Immature natural killer cell (primary cell): Measurements from ENCODE around the gene FBXO21. TPM values are rescaled to one million over a fixed set of nuclear protein-coding genes. Genes with fewer than 3 reads are reported as not detected.
A peak's percentile ranks its signal among the peaks of the same experiment; 100 is the strongest.
"Not testable (repeated sequence)": the region's sequence is repeated elsewhere in the genome, so short reads cannot be mapped to it uniquely, and the experiment has no call there.

Source experiments
- DNase-seq, 3 donors: peaks; one replicate each; pipeline ENCODE4 v3.0.0; 2022; ENCODE audit warnings: mixed read lengths in 1 of 3
- H3K27ac Mint-ChIP-seq, 6 donors: one replicate each; pipeline ENCODE4 v1.8.0; 2020; ENCODE audit warnings: mixed read lengths in 6 of 6, mild to moderate bottlenecking in 5 of 6, inconsistent platforms in 4 of 6, moderate library complexity in 3 of 6
- H3K27me3 Mint-ChIP-seq, 3 donors: one replicate each; pipeline ENCODE4 v1.8.0; 2020 to 2021; ENCODE audit warnings: low read depth in 3 of 3, mild to moderate bottlenecking in 3 of 3, mixed read lengths in 3 of 3, moderate library complexity in 3 of 3, inconsistent platforms in 1 of 3
- H3K36me3 Mint-ChIP-seq, 3 donors: one replicate each; pipeline ENCODE4 v1.8.0; 2020; ENCODE audit warnings: mixed read lengths in 3 of 3, inconsistent platforms in 2 of 3, mild to moderate bottlenecking in 2 of 3
- H3K4me1 Mint-ChIP-seq, 2 donors: one replicate each; pipeline ENCODE4 v1.8.0; 2020; ENCODE audit warnings: inconsistent platforms in 2 of 2, mild to moderate bottlenecking in 2 of 2, mixed read lengths in 2 of 2, moderate library complexity in 1 of 2
- H3K4me3 Mint-ChIP-seq, 5 donors: one replicate each; pipeline ENCODE4 v1.8.0; 2020; ENCODE audit warnings: mild to moderate bottlenecking in 5 of 5, mixed read lengths in 5 of 5, inconsistent platforms in 3 of 5, moderate library complexity in 3 of 5
- H3K9me3 Mint-ChIP-seq, 6 donors: one replicate each; pipeline ENCODE4 v1.8.0; 2020; ENCODE audit warnings: mild to moderate bottlenecking in 6 of 6, mixed read lengths in 6 of 6, inconsistent platforms in 4 of 6, moderate library complexity in 3 of 6
- polyA plus RNA-seq, 3 donors: library from polyadenylated mRNA; unstranded; fragments of 300-500 nt; fragmentation: Illumina TruSeq; gene quantifications; one replicate each; pipeline ENCODE4 v1.2.3, GENCODE V29; 2021

Gene FBXO21
- polyA plus RNA-seq, 3 donors from 2014 or later, result 32.2 to 52.7 (median 49.2) TPM

DNA sequence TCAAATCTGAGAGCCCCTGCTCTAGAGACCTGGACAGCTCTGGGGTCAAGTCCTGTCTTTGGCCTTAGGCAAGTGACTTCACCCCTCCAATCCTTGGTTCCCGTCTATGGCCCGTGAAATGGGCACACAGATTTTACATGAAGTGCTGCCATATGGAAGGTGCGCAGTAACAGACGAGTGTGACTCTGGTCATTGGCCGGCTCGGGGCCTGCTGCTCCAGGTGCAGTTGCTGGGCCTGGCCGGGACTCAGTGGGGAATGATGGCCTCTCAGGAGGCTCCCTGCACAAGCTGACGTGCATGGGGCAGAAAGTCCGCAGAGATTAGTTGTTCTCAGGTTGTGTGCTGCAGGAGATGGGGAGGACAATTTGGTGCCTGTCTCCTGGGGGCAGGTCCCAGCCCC lies 77.0 kb downstream of the FBXO21 start:
- DNase-seq, result no peak
- H3K4me1 Mint-ChIP-seq, result no peaks in the 10 kb centered on the region
- H3K27me3 Mint-ChIP-seq, result peaks cover 0 to 3% (median 3%) of the 10 kb centered on the region in 3 donors
- no peaks in the 10 kb centered on the region for H3K36me3 Mint-ChIP-seq
- H3K4me3 Mint-ChIP-seq, result no peak overlapping the region
- no peak overlapping the region for H3K27ac Mint-ChIP-seq
- no peaks in the 10 kb centered on the region for H3K9me3 Mint-ChIP-seq

DNA sequence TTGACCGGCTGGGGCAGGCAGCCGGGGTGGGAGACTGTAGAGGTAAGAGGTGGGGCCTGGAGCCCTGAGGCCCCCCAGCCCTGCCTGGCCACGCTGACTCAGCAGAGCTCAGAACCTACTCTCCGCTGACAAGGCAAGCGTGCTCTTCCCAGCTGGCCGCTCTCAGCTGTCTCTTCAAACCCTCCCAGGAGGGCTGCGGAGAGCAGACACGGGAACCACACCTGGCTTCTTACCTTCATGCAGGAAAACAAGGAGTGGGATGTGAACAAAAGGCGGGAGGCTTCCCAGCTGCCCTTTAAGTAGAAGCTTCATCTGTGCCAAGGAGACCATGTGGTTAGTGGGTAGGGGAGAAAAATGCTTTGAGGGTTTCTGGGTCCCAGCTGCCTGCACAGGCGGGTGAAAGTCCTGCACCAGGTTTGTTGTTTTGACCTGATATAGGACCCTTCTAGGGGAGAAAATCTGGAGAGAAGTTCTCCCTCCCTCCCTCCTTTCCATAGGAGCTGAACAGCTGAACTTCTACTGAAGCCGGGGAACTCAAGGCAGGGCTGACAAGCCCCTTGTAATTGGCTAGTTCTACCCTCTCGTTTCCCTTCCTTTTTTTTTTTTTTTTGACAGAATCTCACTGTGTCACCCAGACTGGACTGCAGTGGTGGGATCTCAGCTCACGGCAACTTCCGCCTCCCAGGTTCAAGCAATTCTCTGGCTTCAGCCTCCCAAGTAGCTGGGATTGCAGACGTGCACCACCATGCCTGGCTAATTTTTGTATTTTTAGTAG lies 78.3 kb downstream of the FBXO21 start:
- Mint-ChIP-seq H3K27ac (no peak overlapping the region), H3K27me3 (peaks cover 0 to 3% (median 0%) of the 10 kb centered on the region in 3 donors), H3K4me1 (no peaks in the 10 kb centered on the region), H3K9me3 (no peaks in the 10 kb centered on the region), H3K4me3 (no peak overlapping the region), H3K36me3 (no peaks in the 10 kb centered on the region)
- no peak for DNase-seq

DNA sequence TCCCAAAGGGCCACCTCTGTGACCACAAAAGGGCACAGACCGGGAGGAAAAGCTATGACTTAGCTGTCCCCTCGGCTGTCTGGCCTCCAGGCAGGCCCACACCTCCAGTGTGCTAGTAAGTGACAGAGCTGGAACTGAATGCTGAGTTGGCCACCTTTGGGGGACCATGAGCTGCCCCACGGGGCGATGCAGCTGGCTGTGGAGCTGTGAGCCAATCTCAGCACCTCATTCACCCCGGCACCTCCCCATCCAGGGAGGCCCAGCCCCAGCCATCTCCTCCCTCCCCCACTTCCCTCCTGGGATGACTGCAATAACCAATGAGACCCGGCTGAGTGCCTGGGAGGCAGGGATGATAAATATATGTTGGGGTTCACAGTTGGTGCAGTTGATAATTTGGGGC lies 78.9 kb downstream of the FBXO21 start:
- Mint-ChIP-seq H3K27ac (no peak overlapping the region), H3K27me3 (peaks cover 0 to 3% (median 1%) of the 10 kb centered on the region in 3 donors), H3K4me3 (no peak overlapping the region), H3K36me3 (no peaks in the 10 kb centered on the region), H3K4me1 (peaks cover 0 to 2% of the 10 kb centered on the region in 2 donors), H3K9me3 (no peaks in the 10 kb centered on the region)
- no peak for DNase-seq

DNA sequence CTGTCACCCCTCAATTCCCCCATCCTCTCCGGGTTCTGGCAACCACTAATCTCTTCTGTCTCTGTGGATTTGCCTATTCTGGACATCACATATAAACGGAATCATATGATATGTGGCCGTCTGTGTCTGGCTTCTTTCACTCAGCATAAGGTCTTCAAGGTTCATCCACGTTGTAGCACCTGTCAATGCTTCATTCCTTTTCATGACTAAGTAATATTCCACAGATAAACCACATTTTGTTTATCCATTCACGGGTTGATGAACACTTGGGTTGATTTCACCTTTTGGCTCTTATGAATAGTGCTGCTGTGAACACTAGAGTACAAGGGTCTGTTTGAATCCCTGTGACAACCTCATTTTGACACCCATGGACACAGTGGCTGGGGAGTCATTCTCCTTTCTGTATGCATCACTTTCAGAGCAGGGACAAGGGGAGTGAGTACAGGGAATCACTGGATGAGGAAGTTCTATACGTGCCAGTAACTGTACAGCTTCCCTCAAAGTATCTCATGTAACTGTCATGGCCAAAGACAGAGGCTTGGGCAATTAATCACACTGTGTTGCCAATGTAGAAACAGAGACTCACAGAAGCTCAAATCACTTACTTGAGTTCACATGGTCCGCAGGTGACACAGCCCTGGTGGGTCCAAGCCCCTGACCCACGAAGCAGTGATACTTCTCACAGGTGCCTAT lies 80.2 kb downstream of the FBXO21 start:
- no peak for DNase-seq
- Mint-ChIP-seq H3K4me1 (peaks cover 5 to 13% of the 10 kb centered on the region in 2 donors), H3K27ac (no peak overlapping the region), H3K9me3 (no peaks in the 10 kb centered on the region), H3K36me3 (peaks cover 0 to 3% (median 0%) of the 10 kb centered on the region in 3 donors), H3K27me3 (peaks cover 3 to 7% (median 5%) of the 10 kb centered on the region in 3 donors), H3K4me3 (no peak overlapping the region)

DNA sequence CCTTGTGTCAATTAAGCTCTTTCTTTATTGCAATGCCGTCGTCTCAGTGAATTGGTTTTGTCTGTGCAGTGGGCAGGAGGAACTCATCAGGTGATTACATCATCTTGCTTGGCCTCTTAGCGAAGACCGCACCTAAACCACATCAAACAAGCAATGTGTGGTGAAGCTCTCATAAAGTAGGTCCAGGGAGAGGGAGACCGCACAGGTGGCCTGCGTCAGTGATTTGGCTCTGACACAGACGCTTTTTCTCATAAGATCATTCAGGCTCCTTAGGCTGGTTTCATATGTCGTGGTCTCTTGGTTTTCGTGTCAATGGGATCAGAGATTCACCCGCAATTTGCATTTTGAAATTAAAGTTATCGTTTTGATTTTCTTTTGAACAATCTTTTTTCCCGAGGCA lies 84.4 kb downstream of the FBXO21 start:
- no peak overlapping the region for H3K4me3 Mint-ChIP-seq
- no peaks in the 10 kb centered on the region for H3K9me3 Mint-ChIP-seq
- peaks cover 5 to 13% of the 10 kb centered on the region in 2 donors for H3K4me1 Mint-ChIP-seq
- DNase-seq, result peak; percentile 39 to 41 (median 40)
- H3K36me3 Mint-ChIP-seq, result peaks cover 0 to 3% (median 0%) of the 10 kb centered on the region in 3 donors
- peaks cover 6 to 11% (median 8%) of the 10 kb centered on the region in 3 donors for H3K27me3 Mint-ChIP-seq
- H3K27ac Mint-ChIP-seq, result peak overlapping the region in 2 of 6 donors; percentile 30 to 52

DNA sequence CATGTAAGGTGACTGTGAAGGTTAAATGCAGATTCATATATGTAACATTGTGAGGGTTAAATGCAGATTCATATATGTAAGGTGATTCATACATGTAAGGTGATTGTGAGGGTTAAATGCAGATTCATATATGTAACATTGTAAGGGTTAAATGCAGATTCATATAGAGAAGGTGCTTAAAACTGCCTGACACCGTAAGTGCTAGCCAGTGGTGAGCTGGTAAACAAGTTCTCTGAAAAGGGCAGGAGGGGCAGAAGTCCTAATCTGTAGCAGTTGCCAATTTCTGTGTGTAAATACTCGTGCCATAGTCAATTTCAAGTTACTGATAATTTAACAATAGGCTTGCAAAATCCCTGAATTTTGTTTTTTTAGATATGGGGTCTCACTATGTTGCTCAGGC lies 86.3 kb downstream of the FBXO21 start:
- H3K4me1 Mint-ChIP-seq, result peaks cover 12 to 13% of the 10 kb centered on the region in 2 donors
- not testable (repeated sequence) for H3K4me3 Mint-ChIP-seq, H3K27ac Mint-ChIP-seq, H3K9me3 Mint-ChIP-seq, H3K36me3 Mint-ChIP-seq, DNase-seq
- H3K27me3 Mint-ChIP-seq, result peaks cover 3 to 16% (median 10%) of the 10 kb centered on the region in 3 donors

DNA sequence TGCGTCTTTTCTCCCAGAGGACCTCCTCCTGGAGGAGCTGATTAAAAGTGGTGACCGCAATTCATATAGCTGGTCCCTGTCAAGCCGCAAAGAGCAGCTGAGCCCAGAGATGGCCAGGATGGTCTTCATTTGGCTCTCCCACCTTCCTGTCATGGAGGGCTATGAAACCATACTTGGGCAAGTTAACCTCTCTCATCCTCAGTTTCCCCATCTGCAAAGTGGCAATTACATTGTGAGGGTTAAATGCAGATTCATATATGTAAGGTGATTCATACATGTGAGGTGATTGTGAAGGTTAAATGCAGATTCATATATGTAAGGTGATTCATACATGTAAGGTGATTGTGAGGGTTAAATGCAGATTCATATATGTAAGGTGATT lies 87.5 kb downstream of the FBXO21 start:
- H3K27me3 Mint-ChIP-seq, result peaks cover 3 to 19% (median 10%) of the 10 kb centered on the region in 3 donors
- H3K36me3 Mint-ChIP-seq, result peaks cover 0 to 3% (median 0%) of the 10 kb centered on the region in 3 donors
- H3K4me1 Mint-ChIP-seq, result peaks cover 15 to 17% of the 10 kb centered on the region in 2 donors
- H3K9me3 Mint-ChIP-seq, result peaks cover 0 to 2% (median 0%) of the 10 kb centered on the region in 6 donors
- H3K27ac Mint-ChIP-seq, result no peak overlapping the region
- no peak overlapping the region for H3K4me3 Mint-ChIP-seq
- DNase-seq, result no peak

DNA sequence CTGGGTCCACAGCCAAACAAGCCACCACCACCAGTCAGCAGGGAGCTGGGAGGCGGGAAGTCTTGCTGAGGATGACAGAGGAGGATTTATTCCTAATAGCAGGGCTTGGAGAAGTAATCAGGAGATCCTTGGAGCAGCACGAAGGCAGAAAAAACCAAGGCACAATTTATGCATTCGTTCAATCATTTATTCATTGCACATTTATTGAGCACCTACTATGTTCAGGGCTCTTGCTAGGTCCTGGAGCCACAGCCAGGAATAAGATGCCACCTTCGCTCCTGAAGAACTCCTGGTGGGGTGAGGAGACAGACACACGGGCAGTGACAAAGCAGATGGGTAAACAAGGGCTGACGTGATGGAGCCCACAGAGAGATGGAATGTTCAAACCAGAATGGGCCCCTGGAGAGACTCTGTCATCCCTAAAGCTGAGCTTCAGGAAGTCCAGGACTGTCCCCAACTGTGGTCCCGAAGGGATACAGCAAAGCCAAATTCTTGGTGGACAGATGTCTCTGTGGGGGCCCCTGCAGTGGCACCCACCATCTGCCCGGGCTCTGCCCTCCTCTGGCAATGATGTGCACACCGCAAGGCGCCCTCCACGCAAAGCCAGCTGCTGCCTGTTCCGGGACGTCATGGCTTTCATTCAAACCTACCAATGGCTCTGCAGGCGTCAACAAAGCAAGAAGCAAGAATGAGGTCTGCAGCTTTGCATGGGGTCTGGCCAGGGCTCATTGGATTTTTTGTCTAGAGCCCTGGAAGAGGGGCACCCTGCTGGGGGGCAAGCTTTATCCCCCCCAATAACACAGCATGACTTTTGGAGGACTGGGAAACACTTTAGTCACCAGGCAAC lies 88.1 kb downstream of the FBXO21 start:
- H3K27ac Mint-ChIP-seq, result no peak overlapping the region
- H3K9me3 Mint-ChIP-seq, result peaks cover 0 to 2% (median 0%) of the 10 kb centered on the region in 6 donors
- no peak for DNase-seq
- H3K4me3 Mint-ChIP-seq, result no peak overlapping the region
- peaks cover 0 to 3% (median 0%) of the 10 kb centered on the region in 3 donors for H3K36me3 Mint-ChIP-seq
- H3K27me3 Mint-ChIP-seq, result peaks cover 5 to 19% (median 10%) of the 10 kb centered on the region in 3 donors
- H3K4me1 Mint-ChIP-seq, result peaks cover 22 to 23% of the 10 kb centered on the region in 2 donors

DNA sequence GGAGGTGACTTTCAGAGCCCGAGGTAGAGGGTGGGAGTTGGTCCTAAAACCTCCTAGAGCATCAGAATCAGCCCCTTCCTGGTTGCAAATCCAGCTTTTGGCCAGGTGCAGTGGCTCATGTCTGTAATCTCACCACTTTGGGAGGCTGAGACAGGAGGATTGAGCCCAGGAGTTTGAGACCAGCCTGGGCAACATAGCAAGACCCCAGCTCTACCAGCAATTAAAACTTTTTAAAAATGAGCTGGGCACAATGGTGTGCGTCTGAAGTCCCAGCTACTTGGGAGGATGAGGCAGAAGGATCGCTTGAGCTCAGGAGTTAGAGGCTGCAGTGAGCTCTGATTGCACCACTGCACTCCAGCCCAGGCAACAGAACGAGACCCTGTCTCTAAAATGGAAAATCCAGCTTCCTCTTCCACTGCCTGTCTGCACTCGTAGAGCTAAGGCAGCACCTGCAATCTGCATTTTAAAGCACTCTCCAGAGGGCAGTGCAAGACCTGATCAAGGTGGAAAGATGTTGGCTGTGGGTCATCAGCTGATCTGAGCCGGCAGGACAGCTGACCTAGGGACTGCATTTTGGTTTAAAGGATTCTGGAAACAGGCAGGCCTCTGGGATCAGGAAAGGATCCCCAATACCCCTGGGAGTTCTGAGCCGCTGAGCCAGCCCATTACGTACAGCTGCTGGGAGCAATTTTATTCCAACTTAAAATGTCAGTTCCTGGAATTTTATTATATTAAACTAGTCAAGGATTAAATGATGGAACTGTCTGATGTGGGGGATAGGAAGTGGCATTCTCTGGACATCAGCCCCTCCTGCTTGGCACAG lies 89.2 kb downstream of the FBXO21 start:
- Mint-ChIP-seq H3K27ac (no peak overlapping the region), H3K4me1 (peaks cover 29 to 32% of the 10 kb centered on the region in 2 donors), H3K4me3 (peak overlapping the region in 1 of 5 donors; percentile 85)

DNA sequence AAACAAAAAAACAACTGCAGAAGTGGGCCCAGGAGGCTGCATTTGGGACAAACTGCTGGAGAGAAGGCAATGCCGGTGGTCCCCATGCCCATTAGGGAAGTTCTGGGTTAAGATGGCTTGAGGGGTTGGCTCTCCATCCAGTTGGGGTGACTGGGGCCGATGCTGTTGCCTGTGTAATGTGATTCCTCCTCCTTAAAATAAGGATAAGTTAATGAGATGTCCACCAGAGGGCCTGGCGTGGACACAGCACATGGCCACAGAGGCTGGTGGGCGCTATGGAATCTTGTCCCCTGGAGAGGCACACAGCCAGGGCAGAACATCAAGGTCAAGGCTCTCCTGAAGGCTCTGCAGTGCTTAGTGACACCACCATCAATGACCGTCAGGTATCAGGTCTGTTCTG lies 90.0 kb downstream of the FBXO21 start:
- Mint-ChIP-seq H3K9me3 (peaks cover 0 to 2% (median 0%) of the 10 kb centered on the region in 6 donors), H3K4me3 (peak overlapping the region in 4 of 5 donors; percentile 64 to 85 (median 78)), H3K27me3 (peaks cover 3 to 16% (median 6%) of the 10 kb centered on the region in 3 donors), H3K27ac (no peak overlapping the region), H3K36me3 (no peaks in the 10 kb centered on the region), H3K4me1 (peaks cover 22 to 27% of the 10 kb centered on the region in 2 donors)
- no peak for DNase-seq

More for the DNA sequence above, 89.2 kb downstream of the FBXO21 start:
- H3K36me3 Mint-ChIP-seq, result peaks cover 0 to 3% (median 0%) of the 10 kb centered on the region in 3 donors
- no peak for DNase-seq
- peaks cover 5 to 19% (median 11%) of the 10 kb centered on the region in 3 donors for H3K27me3 Mint-ChIP-seq
- peaks cover 0 to 2% (median 0%) of the 10 kb centered on the region in 6 donors for H3K9me3 Mint-ChIP-seq

DNA sequence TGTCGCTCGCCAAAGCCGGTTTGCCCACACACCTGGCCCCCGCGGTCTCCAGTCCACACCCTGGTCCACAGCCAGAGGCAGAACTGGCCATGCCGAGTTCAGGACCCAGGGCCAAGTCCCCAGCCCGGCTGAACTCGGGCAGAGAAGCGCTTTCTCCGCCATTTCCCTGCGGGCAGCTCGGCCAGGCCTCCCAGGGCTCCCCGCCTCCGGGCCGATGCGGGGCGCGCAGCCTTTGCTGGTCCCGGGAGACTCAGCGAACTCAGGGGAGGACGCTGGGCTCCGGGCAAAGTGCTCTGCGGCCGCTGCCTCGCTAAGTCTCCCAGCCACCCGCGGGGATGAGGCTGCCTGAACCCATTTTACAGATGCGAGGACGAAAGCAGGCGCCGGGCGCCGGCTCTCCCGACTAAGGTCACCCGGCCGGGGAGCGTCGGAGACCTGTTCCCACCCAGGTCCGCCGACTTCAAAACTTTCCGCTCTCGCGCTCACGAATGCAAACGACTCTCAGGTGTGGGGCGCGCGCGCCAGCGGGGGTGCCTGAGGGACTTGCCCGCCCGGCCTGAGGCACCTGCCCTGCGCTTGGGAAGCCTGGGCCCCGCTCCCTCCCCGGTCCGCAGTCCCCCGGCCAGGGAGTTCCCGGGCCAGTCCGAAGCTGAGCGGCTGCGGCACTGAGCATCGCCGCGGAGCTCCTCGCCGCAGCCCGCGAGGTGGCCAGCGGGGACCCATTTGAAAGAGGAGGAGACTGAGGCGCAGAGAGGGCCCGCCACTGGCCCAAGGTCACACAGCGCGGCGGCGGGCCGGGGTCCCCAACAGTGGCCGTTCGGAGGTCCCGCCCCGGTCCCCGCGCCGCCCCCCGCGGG lies 91.7 kb downstream of the FBXO21 start:
- H3K4me1 Mint-ChIP-seq, result peaks cover 22 to 29% of the 10 kb centered on the region in 2 donors
- H3K4me3 Mint-ChIP-seq, result peak overlapping the region; percentile 79 to 92 (median 83)
- H3K27ac Mint-ChIP-seq, result no peak overlapping the region
- H3K9me3 Mint-ChIP-seq, result peaks cover 0 to 2% (median 0%) of the 10 kb centered on the region in 6 donors
- peaks cover 3 to 11% (median 3%) of the 10 kb centered on the region in 3 donors for H3K27me3 Mint-ChIP-seq
- peak; percentile 10 to 29 (median 19) for DNase-seq
- no peaks in the 10 kb centered on the region for H3K36me3 Mint-ChIP-seq

DNA sequence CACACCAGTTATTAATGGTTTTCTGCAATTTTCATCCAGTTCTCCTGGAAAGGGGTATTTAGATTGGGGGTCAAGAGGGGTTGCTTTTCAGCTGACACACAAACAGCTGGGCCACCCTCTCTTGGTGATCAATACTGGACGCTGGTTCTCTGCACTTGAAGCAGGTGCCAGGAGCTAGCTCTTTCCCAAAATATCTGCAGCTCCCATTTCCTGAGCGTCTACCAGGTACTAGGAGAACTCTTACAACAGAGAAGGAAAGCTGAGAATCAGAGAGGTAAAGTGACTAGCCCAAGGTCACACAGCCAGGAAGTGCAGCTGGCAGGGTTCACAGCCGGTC lies 92.3 kb downstream of the FBXO21 start:
- H3K27ac Mint-ChIP-seq, result peak overlapping the region in 3 of 6 donors; percentile 26 to 74 (median 71)

More for the DNA sequence above, 92.3 kb downstream of the FBXO21 start:
- peaks cover 22 to 29% of the 10 kb centered on the region in 2 donors for H3K4me1 Mint-ChIP-seq
- H3K27me3 Mint-ChIP-seq, result peaks cover 3 to 11% (median 3%) of the 10 kb centered on the region in 3 donors
- H3K9me3 Mint-ChIP-seq, result peaks cover 0 to 2% (median 0%) of the 10 kb centered on the region in 6 donors
- DNase-seq, result no peak
- H3K4me3 Mint-ChIP-seq, result peak overlapping the region; percentile 79 to 92 (median 83)
- H3K36me3 Mint-ChIP-seq, result no peaks in the 10 kb centered on the region
